ENCODE data around the gene KCTD16.
A peak's percentile ranks its signal among the peaks of the same experiment; 100 is the strongest.

The KCTD16 gene

DNA sequence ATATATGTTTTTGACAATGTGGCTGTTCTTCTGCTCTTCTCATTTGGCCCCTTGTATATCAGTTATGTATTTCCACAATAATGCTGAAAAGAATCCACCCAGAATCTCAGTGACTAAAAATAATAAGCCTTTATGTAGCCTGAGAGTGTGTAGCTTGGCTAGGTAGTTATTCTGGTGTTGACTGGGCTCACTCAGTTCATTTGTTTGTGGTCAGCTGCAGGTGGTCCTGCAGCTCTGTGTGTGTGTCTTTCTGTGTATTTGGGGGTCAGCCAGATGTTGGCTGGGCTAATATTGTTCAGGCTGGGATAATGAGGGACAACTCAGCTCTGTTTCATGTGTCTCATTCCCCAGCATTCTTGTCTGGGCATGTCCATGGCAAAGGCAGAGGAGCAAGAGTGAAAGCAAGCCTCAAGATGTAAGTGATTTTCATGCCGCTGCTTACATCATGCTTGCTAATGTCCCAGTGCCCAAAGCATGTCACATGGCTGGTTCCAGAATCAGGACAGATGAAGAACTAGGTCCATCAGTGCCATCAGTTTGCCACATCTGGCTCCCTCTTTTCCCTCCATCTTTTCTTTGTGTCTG, 162.8 kb downstream of the KCTD16 start:
- DNase-seq (ENCODE audit: low spot score) (no peak), ATAC-seq (ENCODE audit: low read depth) (peak; percentile 81)
- no peaks in the 10 kb centered on the region for H3K9me3 ChIP-seq (ENCODE audit: severe bottlenecking)
- peaks cover 8% of the 10 kb centered on the region for H3K4me1 ChIP-seq (ENCODE audit: insufficient read depth, poor library complexity, severe bottlenecking)
- H3K27ac ChIP-seq (ENCODE audit: poor library complexity, severe bottlenecking) = no peak overlapping the region
- no peaks in the 10 kb centered on the region for H3K27me3 ChIP-seq (ENCODE audit: insufficient read depth, poor library complexity, severe bottlenecking)
- H3K4me3 ChIP-seq (ENCODE audit: severe bottlenecking) = no peak overlapping the region
- no peaks in the 10 kb centered on the region for H3K36me3 ChIP-seq (ENCODE audit: low read depth)
- TF ChIP-seq, protein P1, sequence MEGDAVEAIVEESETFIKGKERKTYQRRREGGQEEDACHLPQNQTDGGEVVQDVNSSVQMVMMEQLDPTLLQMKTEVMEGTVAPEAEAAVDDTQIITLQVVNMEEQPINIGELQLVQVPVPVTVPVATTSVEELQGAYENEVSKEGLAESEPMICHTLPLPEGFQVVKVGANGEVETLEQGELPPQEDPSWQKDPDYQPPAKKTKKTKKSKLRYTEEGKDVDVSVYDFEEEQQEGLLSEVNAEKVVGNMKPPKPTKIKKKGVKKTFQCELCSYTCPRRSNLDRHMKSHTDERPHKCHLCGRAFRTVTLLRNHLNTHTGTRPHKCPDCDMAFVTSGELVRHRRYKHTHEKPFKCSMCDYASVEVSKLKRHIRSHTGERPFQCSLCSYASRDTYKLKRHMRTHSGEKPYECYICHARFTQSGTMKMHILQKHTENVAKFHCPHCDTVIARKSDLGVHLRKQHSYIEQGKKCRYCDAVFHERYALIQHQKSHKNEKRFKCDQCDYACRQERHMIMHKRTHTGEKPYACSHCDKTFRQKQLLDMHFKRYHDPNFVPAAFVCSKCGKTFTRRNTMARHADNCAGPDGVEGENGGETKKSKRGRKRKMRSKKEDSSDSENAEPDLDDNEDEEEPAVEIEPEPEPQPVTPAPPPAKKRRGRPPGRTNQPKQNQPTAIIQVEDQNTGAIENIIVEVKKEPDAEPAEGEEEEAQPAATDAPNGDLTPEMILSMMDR (IDR thresholded peaks at IDR 0.05; ENCODE audit: poor library complexity, severe bottlenecking) = no peak

- DNase-seq (ENCODE audit: low spot score) (no peak), ATAC-seq (ENCODE audit: low read depth) (no peak)
- Histone ChIP-seq H3K27ac (ENCODE audit: poor library complexity, severe bottlenecking) (no peak overlapping the region), H3K4me3 (ENCODE audit: severe bottlenecking) (no peak overlapping the region), H3K27me3 (ENCODE audit: insufficient read depth, poor library complexity, severe bottlenecking) (no peaks in the 10 kb centered on the region), H3K36me3 (ENCODE audit: low read depth) (no peaks in the 10 kb centered on the region), H3K9me3 (ENCODE audit: severe bottlenecking) (no peaks in the 10 kb centered on the region), H3K4me1 (ENCODE audit: insufficient read depth, poor library complexity, severe bottlenecking) (peaks cover 8% of the 10 kb centered on the region)
- TF ChIP-seq, protein P1 (IDR thresholded peaks at IDR 0.05; ENCODE audit: poor library complexity, severe bottlenecking) = no peak
These were observed 164.9 kb downstream of the KCTD16 start for GRCh38 chr5:144335561-144335960.

DNA sequence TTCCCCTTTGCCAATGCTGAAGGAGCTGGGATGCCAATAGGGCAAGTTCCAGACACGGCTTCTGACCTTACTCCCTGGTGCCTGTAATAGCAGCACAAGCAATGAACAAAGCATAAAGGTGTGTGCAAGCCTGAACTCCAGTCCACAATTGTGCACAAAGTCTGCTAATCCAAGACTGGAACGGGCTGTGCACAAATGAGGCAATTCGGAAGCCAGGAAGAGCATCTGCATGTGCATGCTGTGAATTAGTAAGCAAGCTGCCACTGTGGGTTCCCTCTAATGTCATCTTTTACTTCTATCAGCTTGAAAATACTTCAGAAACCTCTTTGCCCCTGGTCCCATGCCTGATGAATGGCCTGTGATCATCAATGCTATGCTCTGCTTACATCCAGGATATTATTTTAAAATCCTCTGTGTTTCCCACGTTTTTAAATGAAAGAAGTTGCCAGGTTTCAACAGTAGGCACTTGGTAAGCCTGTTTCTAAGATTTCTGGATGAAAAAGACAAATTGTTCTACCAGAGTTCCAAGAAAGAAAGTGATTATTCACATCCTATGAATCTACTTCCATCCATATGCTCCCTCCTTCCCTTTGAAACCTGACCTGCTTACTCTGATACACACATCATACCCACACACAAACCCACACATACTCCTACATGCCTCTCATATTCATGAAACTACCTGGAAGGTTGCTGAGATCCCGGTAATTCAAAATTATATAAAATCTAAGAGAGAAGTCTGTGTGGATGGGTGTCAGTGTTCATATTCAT, 165.7 kb downstream of the KCTD16 start:
- Histone ChIP-seq H3K9me3 (ENCODE audit: severe bottlenecking) (no peaks in the 10 kb centered on the region), H3K4me3 (ENCODE audit: severe bottlenecking) (no peak overlapping the region), H3K27me3 (ENCODE audit: insufficient read depth, poor library complexity, severe bottlenecking) (no peaks in the 10 kb centered on the region), H3K4me1 (ENCODE audit: insufficient read depth, poor library complexity, severe bottlenecking) (peaks cover 8% of the 10 kb centered on the region), H3K27ac (ENCODE audit: poor library complexity, severe bottlenecking) (no peak overlapping the region), H3K36me3 (ENCODE audit: low read depth) (no peaks in the 10 kb centered on the region)
- TF ChIP-seq, protein P1 (IDR thresholded peaks at IDR 0.05; ENCODE audit: poor library complexity, severe bottlenecking) = no peak
- no peak for DNase-seq (ENCODE audit: low spot score)
- no peak for ATAC-seq (ENCODE audit: low read depth)

DNA sequence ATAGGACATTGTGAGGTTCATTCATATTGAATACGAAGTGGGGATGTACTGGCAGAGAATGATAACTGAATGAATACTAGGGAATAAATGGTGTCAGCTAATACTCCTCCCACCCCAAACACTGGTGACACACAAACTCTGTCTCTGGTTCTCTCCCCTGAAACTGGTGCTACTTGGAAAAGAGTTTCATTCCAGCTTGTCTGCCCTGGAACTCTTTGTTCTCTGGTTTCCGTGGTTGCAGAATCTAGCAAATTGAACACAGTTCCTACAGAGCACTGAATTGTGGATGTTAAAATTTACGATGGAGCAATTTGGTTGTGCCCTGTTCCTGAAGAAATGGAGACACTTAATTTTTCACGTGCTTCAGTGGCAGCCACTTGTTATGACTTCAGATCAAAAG, 181.7 kb downstream of the KCTD16 start:
- TF ChIP-seq, protein P1 (IDR thresholded peaks at IDR 0.05; ENCODE audit: poor library complexity, severe bottlenecking) = no peak
- DNase-seq (ENCODE audit: low spot score) (no peak), ATAC-seq (ENCODE audit: low read depth) (no peak)
- Histone ChIP-seq H3K27me3 (ENCODE audit: insufficient read depth, poor library complexity, severe bottlenecking) (peaks cover 7% of the 10 kb centered on the region), H3K36me3 (ENCODE audit: low read depth) (no peaks in the 10 kb centered on the region), H3K9me3 (ENCODE audit: severe bottlenecking) (no peaks in the 10 kb centered on the region), H3K27ac (ENCODE audit: poor library complexity, severe bottlenecking) (no peak overlapping the region), H3K4me3 (ENCODE audit: severe bottlenecking) (no peak overlapping the region), H3K4me1 (ENCODE audit: insufficient read depth, poor library complexity, severe bottlenecking) (no peaks in the 10 kb centered on the region)

Measured in RWPE2 (cell line).